Uterus (tissue), 2 donors: ENCODE measurements around the gene NUDT22.

Source experiments
- CTCF ChIP-seq, 4 experiments: fragments of 200-600 bp in 2 of 4; fragments of 450-650 bp in 2 of 4; sonication (generic) in 2 of 4; IDR thresholded peaks; one replicate each; pipeline ENCODE4 v1.5.1; 2016 to 2019; ENCODE audit warnings: antibody characterized with exemption in 4 of 4, mild to moderate bottlenecking in 2 of 4, moderate library complexity in 1 of 4
- POLR2A ChIP-seq, 2 donors: fragments of 450-650 bp; IDR thresholded peaks; one replicate each; pipeline ENCODE4 v1.6.1; 2016; ENCODE audit warnings: antibody characterized with exemption in 2 of 2, mild to moderate bottlenecking in 1 of 2, moderate library complexity in 1 of 2

- TF ChIP-seq CTCF (IDR thresholded peaks at IDR 0.05) (no peak), POLR2A (IDR thresholded peaks at IDR 0.05) (no peak)
Observed at GRCh38 chr11:64232967-64233315, 6.9 kb downstream of the NUDT22 start.
